KOPT-K1 (cell line): Measurements from ENCODE around the gene ADNP.

Experiments
- H3K27ac ChIP-seq: fragments of 200-600 bp; sonication (generic); 2 replicates; pipeline ENCODE4 v1.5.1; 2016; ENCODE audit warnings: antibody characterized with exemption, mild to moderate bottlenecking, low read depth, low read length; ENCODE audit not compliant: poor library complexity, severe bottlenecking
- H3K36me3 ChIP-seq: fragments of 200-600 bp; sonication (generic); 2 replicates; pipeline ENCODE4 v1.5.1; 2017; ENCODE audit warnings: antibody characterized with exemption, mild to moderate bottlenecking, low read length, moderate library complexity; ENCODE audit not compliant: insufficient read depth
- H3K9me3 ChIP-seq: fragments of 200-600 bp; sonication (generic); 2 replicates; pipeline ENCODE4 v1.5.1; 2017; ENCODE audit warnings: antibody characterized with exemption, low read length, mild to moderate bottlenecking; ENCODE audit not compliant: insufficient read depth, poor library complexity, severe bottlenecking

Gene ADNP

DNA sequence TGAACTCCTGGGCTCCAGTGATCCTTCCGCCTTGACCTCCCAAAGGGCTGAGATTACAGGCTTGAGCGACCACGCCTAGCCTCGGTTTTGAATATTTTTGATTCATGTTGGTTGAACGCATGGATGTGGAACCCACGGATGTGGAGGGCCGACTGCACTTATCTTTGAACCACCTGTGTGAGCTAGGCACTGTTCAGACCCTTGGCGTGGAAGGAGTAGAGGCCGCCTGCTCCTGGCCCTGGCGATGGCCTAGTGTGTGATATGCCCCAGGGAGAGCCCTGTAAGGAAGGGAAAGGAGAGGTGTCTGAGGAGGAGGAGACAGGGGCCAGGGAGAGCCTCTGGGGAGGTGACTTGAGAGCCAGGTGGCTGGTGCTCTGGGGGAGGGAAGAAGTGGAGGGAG is 72.1 kb downstream of the ADNP start:
- H3K27ac ChIP-seq = no peak overlapping the region
- H3K9me3 ChIP-seq = no peaks in the 10 kb centered on the region
- no peaks in the 10 kb centered on the region for H3K36me3 ChIP-seq

DNA sequence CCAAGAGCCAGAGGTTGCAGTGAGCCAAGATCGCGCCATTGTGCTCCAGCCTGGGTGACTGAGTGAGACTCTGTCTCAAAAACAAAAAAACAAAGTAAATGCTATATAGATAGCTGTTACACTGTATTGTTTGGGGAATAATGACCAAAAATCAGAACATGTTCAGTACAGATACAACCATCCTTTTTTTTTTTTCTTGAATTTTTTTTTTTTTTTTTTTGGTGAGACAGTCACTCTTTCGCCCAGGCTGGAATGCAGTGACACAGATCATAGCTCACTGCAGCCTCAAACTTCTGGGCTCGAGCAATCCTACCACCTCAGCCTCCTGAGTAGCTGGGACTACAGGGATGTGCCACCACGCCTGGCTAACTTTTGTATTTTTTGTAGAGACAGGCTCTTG is 72.7 kb downstream of the ADNP start:
- no peaks in the 10 kb centered on the region for H3K36me3 ChIP-seq
- no peak overlapping the region for H3K27ac ChIP-seq

DNA sequence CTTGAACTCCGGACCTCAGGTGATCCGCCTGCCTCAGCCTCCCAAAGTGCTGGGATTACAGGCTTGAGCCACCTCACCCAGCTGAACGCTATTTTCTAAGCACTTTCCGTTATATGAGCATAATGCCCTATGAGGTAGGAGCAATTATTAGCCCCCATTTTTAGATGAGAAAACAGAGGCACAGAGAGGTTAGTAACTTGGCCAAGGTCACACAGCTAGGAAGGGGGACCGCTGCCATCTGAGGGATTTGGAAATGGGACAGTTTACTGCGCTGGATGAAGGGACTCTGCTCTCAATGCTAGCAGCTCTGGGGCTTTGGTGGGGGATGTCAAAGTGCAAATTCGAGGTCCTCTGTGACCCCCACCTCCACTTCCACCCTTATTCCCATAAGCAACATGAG is 73.9 kb downstream of the ADNP start:
- H3K36me3 ChIP-seq = no peaks in the 10 kb centered on the region
- H3K9me3 ChIP-seq = no peaks in the 10 kb centered on the region
- no peak overlapping the region for H3K27ac ChIP-seq

More for the DNA sequence above, 72.7 kb downstream of the ADNP start:
- H3K9me3 ChIP-seq = no peaks in the 10 kb centered on the region

DNA sequence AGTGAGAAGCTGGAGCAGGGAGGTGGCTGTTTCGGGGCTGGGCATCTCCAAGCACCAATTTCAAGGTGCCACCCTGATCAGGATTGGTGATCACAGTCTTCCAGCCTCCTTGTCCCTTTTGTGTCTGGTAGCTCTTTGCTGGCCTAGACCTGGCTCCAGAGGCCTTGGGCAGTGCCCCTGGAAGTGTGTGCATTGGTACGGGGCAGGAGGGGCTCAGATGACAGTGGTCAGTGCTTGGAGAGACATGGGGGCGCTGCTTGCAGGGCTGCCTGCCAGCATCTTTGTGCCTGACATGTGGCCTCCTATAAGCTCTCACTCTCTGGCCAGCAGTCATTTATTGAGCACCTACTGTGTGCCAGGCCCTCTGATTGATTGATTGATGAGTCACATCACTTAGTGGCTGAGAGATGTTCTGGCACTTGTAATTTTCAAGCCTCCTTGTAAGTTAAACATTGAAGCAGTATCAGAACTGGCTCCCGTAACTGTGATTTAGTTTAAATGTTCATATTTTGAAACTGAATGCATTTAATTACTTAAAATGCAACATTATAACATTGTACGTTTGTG is 74.7 kb downstream of the ADNP start:
- Histone ChIP-seq H3K36me3 (no peaks in the 10 kb centered on the region), H3K27ac (no peak overlapping the region)

DNA sequence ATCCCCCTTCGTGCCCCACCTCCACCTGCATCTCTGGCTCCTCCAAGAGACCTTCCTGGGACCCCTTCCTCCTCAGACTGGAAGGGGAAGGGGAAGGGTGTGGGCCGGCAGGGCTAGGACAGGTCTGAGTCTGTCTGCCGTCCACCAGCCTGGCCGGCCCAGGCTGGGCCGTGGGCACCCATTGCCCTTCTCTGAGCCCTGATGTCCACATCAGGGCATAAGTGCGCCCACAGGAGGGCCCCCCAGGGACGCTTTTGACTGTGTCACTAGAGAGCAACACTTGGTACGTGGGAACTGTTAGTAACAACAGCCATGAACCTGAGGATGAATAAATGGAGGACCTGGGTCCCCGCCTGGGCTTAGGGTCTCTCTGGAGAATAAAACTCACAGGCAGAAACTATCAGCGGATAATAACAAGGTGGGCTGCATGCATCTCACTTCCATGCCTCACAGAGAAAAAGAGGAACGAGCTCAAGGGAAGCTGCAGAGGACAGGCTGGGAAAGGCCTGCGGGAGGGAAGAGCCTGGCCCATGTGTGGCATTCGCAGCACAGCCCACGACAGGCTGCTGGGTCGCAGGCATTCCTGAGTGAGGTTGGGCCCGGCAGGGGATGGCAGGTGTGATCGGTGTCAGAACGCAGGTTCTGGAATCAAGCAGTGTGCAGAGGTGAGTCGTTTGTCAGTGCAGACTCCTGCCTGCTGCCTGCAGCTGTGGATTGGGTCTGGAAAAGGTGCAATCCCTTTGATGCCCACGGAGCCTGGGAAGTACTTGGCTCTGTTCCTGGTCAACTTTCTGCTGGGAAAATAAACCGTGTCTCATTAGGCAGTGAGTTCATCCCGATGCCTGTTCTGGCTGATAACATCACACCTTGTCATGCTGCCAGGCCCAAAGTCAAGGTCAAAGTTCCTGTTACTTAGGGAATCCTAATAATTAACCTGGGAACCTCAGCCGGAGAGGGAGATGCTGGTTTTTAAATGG is 75.5 kb downstream of the ADNP start:
- no peaks in the 10 kb centered on the region for H3K9me3 ChIP-seq
- H3K27ac ChIP-seq = no peak overlapping the region
- no peaks in the 10 kb centered on the region for H3K36me3 ChIP-seq

More for the DNA sequence above, 74.7 kb downstream of the ADNP start:
- no peaks in the 10 kb centered on the region for H3K9me3 ChIP-seq

DNA sequence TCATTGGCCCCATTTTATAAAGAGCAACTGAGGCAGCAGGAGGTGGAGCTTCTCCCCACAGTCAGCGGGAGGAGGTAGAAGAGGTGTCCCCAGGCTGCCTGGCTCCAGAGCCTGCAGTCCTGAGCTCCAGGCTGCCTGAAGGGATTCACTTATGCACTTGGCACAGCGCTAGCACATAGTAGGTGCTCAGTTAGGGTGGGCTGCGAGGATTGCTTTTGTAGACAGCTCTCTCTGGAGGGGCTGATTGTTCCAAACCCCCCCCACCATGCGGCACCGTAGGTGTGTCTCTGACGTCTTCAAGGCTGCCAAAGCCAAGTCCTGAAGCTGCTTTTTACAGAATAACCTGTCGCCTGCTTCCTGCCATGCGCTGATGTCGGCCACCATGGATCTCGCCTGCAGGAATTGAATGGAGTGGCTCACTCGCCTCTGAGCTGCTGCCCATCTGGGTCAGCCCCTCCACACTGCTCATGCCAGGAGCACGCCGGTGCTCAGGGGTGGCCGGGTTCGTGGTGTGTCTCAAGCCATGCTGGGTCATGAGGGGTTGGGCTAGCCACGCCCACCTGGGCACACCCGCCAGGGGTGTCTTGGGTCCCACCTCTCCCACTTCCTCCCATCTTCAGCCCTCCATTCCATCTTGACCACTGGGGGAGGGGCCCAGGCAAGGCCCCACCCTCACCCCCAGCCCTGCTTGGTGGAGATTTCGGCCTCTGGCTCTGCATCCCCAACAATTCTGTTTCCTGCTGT is 76.6 kb downstream of the ADNP start:
- no peaks in the 10 kb centered on the region for H3K9me3 ChIP-seq
- no peaks in the 10 kb centered on the region for H3K36me3 ChIP-seq
- H3K27ac ChIP-seq = no peak overlapping the region

DNA sequence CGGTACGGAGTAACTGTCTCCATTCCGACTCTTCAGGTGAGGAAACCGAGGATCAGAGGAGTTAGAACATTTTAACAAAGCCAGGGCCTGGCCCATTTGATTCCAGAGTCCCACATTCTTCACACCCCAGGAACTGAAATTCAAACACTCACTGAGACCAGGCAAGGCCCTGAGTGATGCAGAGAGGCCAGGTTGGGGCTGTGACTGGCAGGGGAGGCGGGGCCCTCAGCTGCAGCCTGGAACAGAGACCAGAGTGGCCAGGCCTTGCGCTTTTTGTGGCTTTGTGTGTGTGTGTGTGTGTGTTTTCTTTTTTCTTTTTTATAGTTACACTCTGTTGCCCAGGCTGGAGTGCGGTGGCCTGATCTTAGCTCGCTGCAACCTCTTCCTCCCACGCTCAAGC is 79.2 kb downstream of the ADNP start:
- Histone ChIP-seq H3K36me3 (no peaks in the 10 kb centered on the region), H3K9me3 (no peaks in the 10 kb centered on the region), H3K27ac (no peak overlapping the region)

DNA sequence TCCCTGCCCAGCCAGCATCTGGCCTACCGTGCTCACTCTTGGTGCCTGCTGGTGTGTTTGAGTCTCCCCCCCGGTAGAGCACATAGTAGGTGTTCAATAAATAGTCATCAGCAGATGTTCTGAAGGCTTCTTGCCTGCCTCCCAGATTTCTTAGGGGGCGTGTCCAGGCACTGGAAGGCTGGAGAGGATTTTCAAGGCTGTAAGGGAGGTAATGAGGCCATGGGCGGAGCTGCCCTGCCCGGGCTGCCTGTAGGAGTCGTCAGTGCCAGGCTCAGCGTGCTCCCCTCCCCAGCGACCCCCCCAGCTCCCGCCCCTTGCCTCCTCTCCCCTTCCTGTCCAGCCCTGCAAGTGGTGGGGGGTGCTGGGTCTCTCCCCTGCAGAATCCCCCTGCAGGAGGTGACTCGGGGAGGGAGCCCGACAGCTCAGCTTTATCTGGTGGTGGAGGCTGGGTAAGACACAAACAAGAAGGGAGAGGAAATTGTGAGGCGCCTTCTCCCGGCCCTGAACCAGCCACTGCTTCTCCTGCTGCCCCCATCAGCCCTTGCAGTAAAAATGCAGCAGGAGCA is 80.4 kb downstream of the ADNP start:
- Histone ChIP-seq H3K9me3 (no peaks in the 10 kb centered on the region), H3K27ac (no peak overlapping the region), H3K36me3 (no peaks in the 10 kb centered on the region)

DNA sequence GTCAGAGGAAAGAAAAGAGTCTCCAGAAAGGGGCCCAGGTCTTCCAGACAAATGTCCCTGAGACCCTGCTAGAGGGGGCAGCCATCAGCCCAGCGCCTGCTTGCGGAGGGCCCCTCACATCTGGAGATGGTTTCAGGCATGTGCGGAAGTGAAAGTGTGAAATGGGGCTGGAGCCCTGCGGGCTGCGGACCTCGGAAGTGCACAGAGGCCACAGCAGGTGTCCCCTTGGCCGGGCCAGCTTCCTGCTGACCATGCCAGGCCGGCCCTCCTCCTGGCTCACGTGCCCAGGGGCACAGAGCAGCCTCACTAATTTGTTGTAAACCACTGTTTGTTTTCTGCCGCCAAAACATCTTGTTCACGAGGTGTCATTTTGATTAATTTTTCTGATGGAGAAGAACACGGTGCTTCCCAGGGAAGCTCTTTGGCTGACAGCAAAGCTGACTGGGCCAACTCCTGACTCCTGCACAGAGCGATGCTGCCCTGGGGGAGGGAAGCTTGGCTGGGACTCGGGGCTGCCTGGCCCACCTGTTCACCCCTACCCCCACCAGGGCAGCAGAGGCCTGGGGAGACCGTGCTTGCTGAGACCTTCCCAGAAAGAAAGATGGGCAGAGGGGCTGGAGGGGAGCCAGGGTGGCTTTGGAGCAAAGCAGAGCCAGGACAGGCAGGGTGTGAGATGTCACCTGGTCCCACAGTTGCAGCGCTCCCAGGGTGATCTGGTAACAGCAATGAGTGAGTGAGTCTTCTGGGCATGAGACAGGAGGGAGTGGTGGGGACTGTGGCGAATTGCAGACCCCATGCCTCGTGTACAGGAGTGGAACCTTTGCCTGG is 82.2 kb downstream of the ADNP start:
- H3K9me3 ChIP-seq = no peaks in the 10 kb centered on the region
- no peaks in the 10 kb centered on the region for H3K36me3 ChIP-seq
- no peak overlapping the region for H3K27ac ChIP-seq

DNA sequence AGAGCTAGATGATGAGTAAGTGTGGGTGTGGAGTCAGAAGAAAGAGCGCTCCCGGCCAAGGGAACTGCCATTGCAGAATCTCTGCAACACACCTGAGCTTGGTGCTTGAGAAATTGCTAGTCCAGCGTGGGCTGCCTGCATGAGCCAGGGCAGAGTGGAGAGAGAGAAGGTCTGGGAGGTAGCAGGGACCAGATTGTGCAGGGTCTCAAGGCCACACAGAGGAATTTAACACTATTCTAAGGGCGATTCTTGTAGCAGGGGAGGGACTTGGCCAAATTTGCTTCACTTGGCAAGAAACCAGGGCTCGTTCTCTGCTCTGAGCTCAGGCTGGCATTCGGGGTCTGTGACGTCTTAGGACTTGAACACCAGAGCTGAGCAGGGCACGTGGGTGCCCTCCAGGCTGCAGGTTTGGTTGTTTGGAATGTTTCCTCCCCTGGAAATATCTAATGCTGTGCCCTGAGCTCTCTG is 82.9 kb downstream of the ADNP start:
- H3K27ac ChIP-seq = no peak overlapping the region
- H3K9me3 ChIP-seq = no peaks in the 10 kb centered on the region
- H3K36me3 ChIP-seq = no peaks in the 10 kb centered on the region

DNA sequence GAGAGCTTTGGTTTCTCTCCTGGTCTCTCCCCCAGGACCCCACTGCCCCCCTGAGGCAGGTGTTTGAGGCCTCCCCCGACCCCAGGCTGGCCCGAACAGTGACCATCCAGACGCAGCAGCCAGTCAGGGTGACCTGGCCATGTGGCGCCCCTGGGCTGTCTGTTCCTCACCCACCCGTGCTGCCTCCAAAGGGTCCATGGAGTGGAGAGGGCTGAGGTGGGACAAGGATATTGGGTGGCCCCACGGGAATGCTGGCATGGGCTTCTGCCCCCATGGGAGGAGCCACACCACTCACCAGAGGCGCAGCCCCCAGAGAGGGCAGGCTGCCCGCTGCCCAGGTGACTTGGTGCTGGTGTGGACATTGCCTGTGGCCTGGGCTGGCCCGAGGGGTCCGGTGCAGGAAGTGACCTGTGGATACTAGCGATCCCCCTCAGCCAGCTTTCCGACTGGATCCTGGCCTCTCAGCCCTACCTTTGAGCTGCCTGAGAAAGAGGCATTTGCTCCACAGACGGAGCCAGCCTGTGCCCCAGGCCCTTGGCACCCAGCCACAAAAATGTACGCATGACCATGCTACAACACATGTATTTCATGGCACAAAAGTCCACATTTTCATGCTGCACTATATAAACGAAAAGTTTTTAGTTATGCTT is 85.5 kb downstream of the ADNP start:
- Histone ChIP-seq H3K36me3 (no peaks in the 10 kb centered on the region), H3K27ac (no peak overlapping the region), H3K9me3 (no peaks in the 10 kb centered on the region)

DNA sequence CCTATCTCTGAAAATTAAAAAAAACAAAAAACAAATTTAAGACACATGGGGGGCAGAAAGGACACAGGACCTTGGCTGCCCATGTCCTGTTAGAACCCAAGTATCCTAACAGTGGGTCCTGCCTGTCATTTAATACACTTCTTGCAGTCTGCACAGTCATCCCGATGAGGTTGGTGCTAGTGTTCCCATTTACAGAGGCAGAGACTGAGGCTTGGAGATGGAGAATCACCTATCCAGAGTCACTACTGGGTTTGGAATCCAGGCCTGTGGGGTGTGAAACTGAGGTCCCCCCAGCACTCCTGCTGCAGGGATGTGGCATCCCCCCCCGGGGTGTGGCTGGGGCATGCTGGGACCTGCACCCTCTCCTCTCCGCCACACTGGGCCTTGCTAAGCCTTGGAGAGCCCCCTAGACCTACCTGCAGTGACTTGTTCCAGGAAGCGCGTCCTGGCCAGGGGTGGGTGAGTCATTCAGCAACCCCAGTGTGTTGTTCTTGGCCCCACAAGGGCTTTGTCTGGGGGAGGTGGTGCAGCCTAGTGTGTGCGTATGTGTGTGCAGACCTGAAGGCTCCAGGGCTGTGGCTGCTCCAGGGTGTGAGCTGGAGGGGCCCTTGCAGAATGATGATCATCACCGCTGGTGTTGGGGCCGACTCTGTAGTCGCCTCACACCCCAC is 86.7 kb downstream of the ADNP start:
- Histone ChIP-seq H3K9me3 (no peaks in the 10 kb centered on the region), H3K27ac (no peak overlapping the region), H3K36me3 (no peaks in the 10 kb centered on the region)

DNA sequence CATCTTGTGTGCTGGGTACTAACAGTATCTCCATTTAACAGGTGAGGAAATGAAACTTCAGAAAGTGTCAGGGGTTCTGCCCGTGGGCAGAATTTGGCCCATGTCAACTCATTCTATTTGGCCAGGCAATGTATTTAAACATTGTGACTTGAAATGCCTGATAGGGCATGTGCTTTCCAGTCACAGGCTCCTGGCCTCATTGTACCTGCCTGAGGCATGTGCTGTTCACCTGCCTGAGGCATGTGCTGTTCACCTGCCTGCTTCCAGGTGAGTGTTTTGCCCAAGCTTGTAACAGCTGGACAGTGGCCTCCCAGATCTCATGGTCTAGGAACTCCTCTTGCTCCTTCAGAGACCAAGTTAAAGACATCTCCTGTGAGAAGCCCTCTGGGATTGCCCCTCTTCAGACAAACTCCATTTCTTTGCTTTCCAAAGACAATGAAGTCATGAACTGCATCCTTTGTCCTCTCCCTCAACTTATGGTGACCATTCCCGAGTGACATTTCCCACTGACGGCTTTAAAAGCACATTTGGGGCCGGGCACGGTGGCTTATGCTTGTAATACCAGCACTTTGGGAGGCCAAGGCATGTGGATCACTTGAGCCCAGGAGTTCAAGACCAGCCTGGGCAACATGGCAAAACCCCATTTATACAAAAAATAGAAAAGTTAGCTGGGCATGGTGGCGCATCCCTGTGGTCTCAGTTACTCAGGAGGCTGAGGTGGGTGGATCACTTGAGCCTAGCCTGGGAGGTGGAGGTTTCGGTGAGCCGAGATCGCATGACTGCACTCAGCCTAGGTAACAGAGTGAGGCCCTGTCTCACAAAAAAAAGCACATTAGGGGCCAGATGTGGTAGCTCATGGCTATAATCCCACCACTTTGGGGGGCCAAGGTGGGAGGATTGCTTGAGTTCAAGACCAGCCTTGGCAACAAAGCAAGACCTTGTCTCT is 87.6 kb downstream of the ADNP start:
- H3K27ac ChIP-seq = no peak overlapping the region

More for the DNA sequence above, 87.6 kb downstream of the ADNP start:
- Histone ChIP-seq H3K36me3 (no peaks in the 10 kb centered on the region), H3K9me3 (no peaks in the 10 kb centered on the region)
